Neural crest cell (in vitro differentiated cells): ENCODE results near the gene TP63. TPM values are rescaled to one million over a fixed set of nuclear protein-coding genes. Genes with fewer than 3 reads are reported as not detected.

Experiments used
- DNase-seq: peaks from one replicate; pipeline ENCODE4 v3.0.0; 2021; ENCODE audit warnings: low read depth, mixed read lengths, low spot score
- H3K27ac Mint-ChIP-seq: one replicate; pipeline ENCODE4 v1.8.0; 2021; ENCODE audit warnings: mild to moderate bottlenecking, mixed read lengths; ENCODE audit not compliant: unreplicated experiment
- H3K27me3 Mint-ChIP-seq: 2 replicates; pipeline ENCODE4 v1.8.0; 2021; ENCODE audit warnings: low read depth, mild to moderate bottlenecking, mixed read lengths
- H3K36me3 Mint-ChIP-seq: 2 replicates; pipeline ENCODE4 v1.8.0; 2021; ENCODE audit warnings: low read depth, mild to moderate bottlenecking, mixed read lengths
- H3K4me1 Mint-ChIP-seq: 2 replicates; pipeline ENCODE4 v1.8.0; 2021; ENCODE audit warnings: mixed read lengths
- H3K4me3 Mint-ChIP-seq: one replicate; pipeline ENCODE4 v1.8.0; 2021; ENCODE audit warnings: mild to moderate bottlenecking, mixed read lengths
- H3K9me3 Mint-ChIP-seq: 2 replicates; pipeline ENCODE4 v1.8.0; 2021; ENCODE audit warnings: mixed read lengths
- CTCF ChIP-seq: fragments of 200-600 bp; sonication (generic); conservative IDR thresholded peaks from 2 replicates; pipeline ENCODE4 v1.5.0; 2021; ENCODE audit warnings: antibody characterized with exemption, mild to moderate bottlenecking
- total RNA-seq: library from RNA; stranded (reverse); gene quantifications from 2 replicates; pipeline ENCODE4 v1.2.1, GENCODE V29; 2021

Gene TP63
- total RNA-seq, 1 donor from 2014 or later, result 0.21 TPM

- no peak overlapping the region for H3K27ac Mint-ChIP-seq
- no peak overlapping the region for H3K4me3 Mint-ChIP-seq
- no peaks in the 10 kb centered on the region for H3K9me3 Mint-ChIP-seq
- no peaks in the 10 kb centered on the region for H3K27me3 Mint-ChIP-seq
- no peak for DNase-seq
- no peaks in the 10 kb centered on the region for H3K36me3 Mint-ChIP-seq
- H3K4me1 Mint-ChIP-seq, result peaks cover 6% of the 10 kb centered on the region
- no peak for TF ChIP-seq CTCF
Measured at GRCh38 chr3:189626286-189626685, 4.9 kb upstream of the TP63 start.

GRCh38 chr3:189629803-189630455, 1.3 kb upstream of the TP63 start:
- no peak for TF ChIP-seq CTCF
- H3K4me3 Mint-ChIP-seq, result no peak overlapping the region
- H3K4me1 Mint-ChIP-seq, result peaks cover 6% of the 10 kb centered on the region
- no peak overlapping the region for H3K27ac Mint-ChIP-seq
- DNase-seq, result no peak
- no peaks in the 10 kb centered on the region for H3K9me3 Mint-ChIP-seq
- no peaks in the 10 kb centered on the region for H3K27me3 Mint-ChIP-seq
- no peaks in the 10 kb centered on the region for H3K36me3 Mint-ChIP-seq

GRCh38 chr3:189630767-189631372, 319 bp upstream of the TP63 start:
- Mint-ChIP-seq H3K36me3 (no peaks in the 10 kb centered on the region), H3K4me1 (peaks cover 6% of the 10 kb centered on the region), H3K27ac (no peak overlapping the region), H3K9me3 (no peaks in the 10 kb centered on the region), H3K4me3 (no peak overlapping the region), H3K27me3 (no peaks in the 10 kb centered on the region)
- no peak for TF ChIP-seq CTCF
- no peak for DNase-seq

GRCh38 chr3:189631409-189631808, 220 bp downstream of the TP63 start:
- no peaks in the 10 kb centered on the region for H3K36me3 Mint-ChIP-seq
- H3K4me1 Mint-ChIP-seq, result peaks cover 6% of the 10 kb centered on the region
- no peak overlapping the region for H3K27ac Mint-ChIP-seq
- no peak for TF ChIP-seq CTCF
- no peaks in the 10 kb centered on the region for H3K9me3 Mint-ChIP-seq
- H3K4me3 Mint-ChIP-seq, result no peak overlapping the region
- H3K27me3 Mint-ChIP-seq, result no peaks in the 10 kb centered on the region
- no peak for DNase-seq

- no peak for DNase-seq
- Mint-ChIP-seq H3K36me3 (no peaks in the 10 kb centered on the region), H3K27ac (no peak overlapping the region), H3K27me3 (no peaks in the 10 kb centered on the region), H3K9me3 (no peaks in the 10 kb centered on the region), H3K4me3 (no peak overlapping the region), H3K4me1 (peaks cover 6% of the 10 kb centered on the region)
- no peak for TF ChIP-seq CTCF
Measured at GRCh38 chr3:189632242-189632641, 1.1 kb downstream of the TP63 start.
